Chondrocyte (in vitro differentiated cells): ENCODE data around the gene KMT2A. TPM values are rescaled to one million over a fixed set of nuclear protein-coding genes. Genes with fewer than 3 reads are reported as not detected.
"Not testable (repeated sequence)": the region's sequence is repeated elsewhere in the genome, so short reads cannot be mapped to it uniquely, and the experiment has no call there.

Source experiments
- DNase-seq: peaks from one replicate; pipeline ENCODE4 v3.0.0; 2021; ENCODE audit warnings: mixed read lengths, low spot score
- H3K27ac Mint-ChIP-seq: one replicate; pipeline ENCODE4 v1.8.0; 2021; ENCODE audit warnings: mild to moderate bottlenecking, moderate library complexity, mixed read lengths; ENCODE audit not compliant: unreplicated experiment
- H3K27me3 Mint-ChIP-seq: 2 replicates; pipeline ENCODE4 v1.8.0; 2021; ENCODE audit warnings: low read depth, mixed read lengths
- H3K36me3 Mint-ChIP-seq: 2 replicates; pipeline ENCODE4 v1.8.0; 2021; ENCODE audit warnings: low read depth, mixed read lengths
- H3K4me1 Mint-ChIP-seq: 2 replicates; pipeline ENCODE4 v1.8.0; 2021; ENCODE audit warnings: low read depth, mild to moderate bottlenecking, mixed read lengths
- H3K4me3 Mint-ChIP-seq: one replicate; pipeline ENCODE4 v1.8.0; 2021; ENCODE audit warnings: mild to moderate bottlenecking, moderate library complexity, mixed read lengths; ENCODE audit not compliant: unreplicated experiment
- H3K9me3 Mint-ChIP-seq: 2 replicates; pipeline ENCODE4 v1.8.0; 2021; ENCODE audit warnings: low read depth, mixed read lengths
- total RNA-seq: library from RNA; stranded (reverse); gene quantifications from 3 replicates; pipeline ENCODE4 v1.2.1, GENCODE V29; 2021
- TF ChIP-seq, protein P1 (sequence below): fragments of 200-600 bp; sonication (generic); IDR thresholded peaks from 2 replicates; pipeline ENCODE4 v1.5.0; 2021; ENCODE audit warnings: antibody characterized with exemption, mild to moderate bottlenecking, moderate library complexity

Gene KMT2A
- total RNA-seq, 1 donor from 2014 or later = 40.3 TPM

DNA sequence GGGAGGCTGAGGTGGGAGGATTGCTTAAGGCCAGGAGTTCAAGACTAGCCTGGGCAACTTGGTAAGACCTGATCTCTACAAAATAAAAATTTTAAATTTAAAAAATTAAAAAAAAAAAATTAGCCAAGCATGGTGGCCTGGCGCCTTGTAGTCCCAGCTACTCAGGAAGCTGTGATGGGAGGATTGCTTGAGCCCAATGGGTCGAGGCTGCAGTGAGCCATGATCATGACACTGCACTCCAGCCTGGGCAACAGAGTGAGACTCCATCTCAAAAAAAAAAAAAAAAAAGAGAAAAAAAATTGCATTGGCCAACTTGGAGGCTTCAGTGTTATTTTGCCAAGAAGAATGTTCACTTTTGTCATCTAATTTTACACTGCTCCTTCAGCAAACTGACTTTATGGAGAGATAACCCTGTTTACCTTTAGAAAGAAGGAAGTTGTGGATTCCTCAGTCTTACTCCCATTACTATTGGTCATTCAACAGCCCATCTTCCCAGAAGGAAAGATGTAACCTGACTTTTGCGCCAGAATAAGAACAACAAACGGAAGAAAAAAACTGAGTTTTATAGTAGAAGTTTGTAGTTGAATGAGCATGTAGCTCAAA, 13.1 kb downstream of the KMT2A start:
- TF ChIP-seq, protein P1, sequence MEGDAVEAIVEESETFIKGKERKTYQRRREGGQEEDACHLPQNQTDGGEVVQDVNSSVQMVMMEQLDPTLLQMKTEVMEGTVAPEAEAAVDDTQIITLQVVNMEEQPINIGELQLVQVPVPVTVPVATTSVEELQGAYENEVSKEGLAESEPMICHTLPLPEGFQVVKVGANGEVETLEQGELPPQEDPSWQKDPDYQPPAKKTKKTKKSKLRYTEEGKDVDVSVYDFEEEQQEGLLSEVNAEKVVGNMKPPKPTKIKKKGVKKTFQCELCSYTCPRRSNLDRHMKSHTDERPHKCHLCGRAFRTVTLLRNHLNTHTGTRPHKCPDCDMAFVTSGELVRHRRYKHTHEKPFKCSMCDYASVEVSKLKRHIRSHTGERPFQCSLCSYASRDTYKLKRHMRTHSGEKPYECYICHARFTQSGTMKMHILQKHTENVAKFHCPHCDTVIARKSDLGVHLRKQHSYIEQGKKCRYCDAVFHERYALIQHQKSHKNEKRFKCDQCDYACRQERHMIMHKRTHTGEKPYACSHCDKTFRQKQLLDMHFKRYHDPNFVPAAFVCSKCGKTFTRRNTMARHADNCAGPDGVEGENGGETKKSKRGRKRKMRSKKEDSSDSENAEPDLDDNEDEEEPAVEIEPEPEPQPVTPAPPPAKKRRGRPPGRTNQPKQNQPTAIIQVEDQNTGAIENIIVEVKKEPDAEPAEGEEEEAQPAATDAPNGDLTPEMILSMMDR = no peak
- Mint-ChIP-seq H3K27ac (no peak overlapping the region), H3K36me3 (peaks cover 2% of the 10 kb centered on the region), H3K27me3 (no peaks in the 10 kb centered on the region), H3K4me3 (no peak overlapping the region), H3K9me3 (no peaks in the 10 kb centered on the region), H3K4me1 (peaks cover 35% of the 10 kb centered on the region)
- DNase-seq = no peak

DNA sequence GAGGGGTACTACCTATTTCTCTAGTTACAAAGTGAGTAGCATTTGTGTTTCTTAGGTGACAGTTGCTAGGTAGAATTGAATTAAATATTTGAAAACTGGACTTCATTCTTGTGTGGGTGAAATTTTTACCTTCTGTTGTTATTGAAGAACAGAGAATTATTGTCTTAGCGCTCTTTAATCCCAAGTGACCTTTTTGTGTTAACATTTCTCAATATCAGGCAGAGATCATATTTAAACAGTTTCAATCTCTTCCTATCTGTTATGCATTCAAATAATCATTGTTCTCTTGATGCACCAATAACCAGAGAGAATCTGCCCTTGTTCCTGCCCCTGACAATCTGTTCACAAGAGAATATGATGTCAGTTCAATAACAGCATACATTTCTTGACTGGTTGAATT, 14.2 kb downstream of the KMT2A start:
- H3K27ac Mint-ChIP-seq = peak overlapping the region; percentile 23
- H3K36me3 Mint-ChIP-seq = peaks cover 4% of the 10 kb centered on the region
- peaks cover 35% of the 10 kb centered on the region for H3K4me1 Mint-ChIP-seq
- H3K4me3 Mint-ChIP-seq = no peak overlapping the region
- H3K27me3 Mint-ChIP-seq = no peaks in the 10 kb centered on the region
- DNase-seq = no peak
- no peaks in the 10 kb centered on the region for H3K9me3 Mint-ChIP-seq
- TF ChIP-seq, protein P1 = no peak

DNA sequence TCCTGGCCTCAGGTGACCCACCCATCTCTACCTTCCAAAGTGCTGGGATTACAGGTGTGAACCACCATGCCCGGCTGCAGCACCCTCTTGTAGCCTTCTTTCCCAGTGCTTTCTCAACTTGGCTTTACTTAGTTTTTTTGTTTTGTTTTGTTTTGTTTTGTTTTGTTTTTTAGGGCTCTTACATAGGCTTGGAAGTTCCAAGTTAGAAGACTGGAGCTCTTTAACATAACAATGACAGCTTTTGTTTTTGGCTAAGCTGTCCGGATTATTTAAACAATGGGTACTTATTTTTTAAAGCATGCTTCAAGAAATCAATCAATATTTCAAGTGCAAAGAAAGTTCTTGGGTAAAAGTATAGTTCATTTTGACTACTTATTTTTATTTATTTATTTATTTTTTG, 25.9 kb downstream of the KMT2A start:
- Mint-ChIP-seq H3K36me3 (no peaks in the 10 kb centered on the region), H3K9me3 (no peaks in the 10 kb centered on the region), H3K4me3 (no peak overlapping the region), H3K27me3 (no peaks in the 10 kb centered on the region), H3K4me1 (peaks cover 7% of the 10 kb centered on the region), H3K27ac (no peak overlapping the region)
- TF ChIP-seq, protein P1 = no peak
- no peak for DNase-seq

DNA sequence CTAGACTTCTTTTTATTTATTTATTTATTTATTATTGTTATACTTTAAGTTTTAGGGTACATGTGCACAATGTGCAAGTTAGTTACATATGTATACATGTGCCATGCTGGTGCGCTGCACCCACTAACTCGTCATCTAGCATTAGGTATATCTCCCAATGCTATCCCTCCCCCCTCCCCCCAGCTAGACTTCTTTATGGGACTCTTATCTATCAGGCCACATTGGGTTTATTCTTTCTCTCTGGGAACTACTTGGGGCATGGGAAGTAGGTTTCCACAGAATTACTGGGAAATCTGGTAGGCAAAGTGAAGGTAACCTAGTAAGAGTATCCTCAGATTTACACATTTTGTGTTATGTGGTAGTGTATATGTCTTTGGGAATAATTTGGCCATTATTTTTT, 32.7 kb downstream of the KMT2A start:
- not testable (repeated sequence) for H3K27ac Mint-ChIP-seq

DNA sequence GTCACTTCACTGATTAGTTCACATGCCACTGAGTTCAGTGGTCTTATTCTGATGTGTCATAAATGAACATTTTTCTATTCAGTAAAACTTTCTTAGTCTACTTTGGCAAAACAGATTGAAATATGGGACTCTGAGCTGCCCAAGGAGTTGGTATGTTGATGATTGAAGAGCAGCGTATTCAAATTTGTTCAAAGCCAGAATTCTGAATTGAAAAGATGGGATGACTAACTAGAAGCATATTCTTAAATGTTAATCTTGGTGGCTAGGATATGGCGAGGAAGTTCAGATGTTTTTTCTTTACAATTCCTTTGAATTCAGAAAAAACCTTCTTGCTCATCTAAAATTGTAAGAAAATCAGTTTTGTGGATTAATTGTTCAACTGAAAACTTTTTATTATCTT, 34.7 kb downstream of the KMT2A start:
- TF ChIP-seq, protein P1 = no peak
- Mint-ChIP-seq H3K27ac (no peak overlapping the region), H3K4me1 (no peaks in the 10 kb centered on the region), H3K4me3 (no peak overlapping the region), H3K36me3 (peaks cover 21% of the 10 kb centered on the region), H3K9me3 (no peaks in the 10 kb centered on the region), H3K27me3 (no peaks in the 10 kb centered on the region)
- no peak for DNase-seq

More for the DNA sequence above, 32.7 kb downstream of the KMT2A start:
- H3K9me3 Mint-ChIP-seq, DNase-seq, H3K27me3 Mint-ChIP-seq, H3K4me3 Mint-ChIP-seq, H3K4me1 Mint-ChIP-seq: not testable (repeated sequence)
- H3K36me3 Mint-ChIP-seq = peaks cover 17% of the 10 kb centered on the region

DNA sequence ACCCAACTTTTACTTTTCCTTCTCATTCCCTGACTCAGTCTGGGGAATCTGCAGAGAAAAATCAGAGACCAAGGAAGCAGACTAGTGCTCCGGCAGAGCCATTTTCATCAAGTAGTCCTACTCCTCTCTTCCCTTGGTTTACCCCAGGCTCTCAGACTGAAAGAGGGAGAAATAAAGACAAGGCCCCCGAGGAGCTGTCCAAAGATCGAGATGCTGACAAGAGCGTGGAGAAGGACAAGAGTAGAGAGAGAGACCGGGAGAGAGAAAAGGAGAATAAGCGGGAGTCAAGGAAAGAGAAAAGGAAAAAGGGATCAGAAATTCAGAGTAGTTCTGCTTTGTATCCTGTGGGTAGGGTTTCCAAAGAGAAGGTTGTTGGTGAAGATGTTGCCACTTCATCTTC, 37.2 kb downstream of the KMT2A start:
- no peak overlapping the region for H3K27ac Mint-ChIP-seq
- peaks cover 37% of the 10 kb centered on the region for H3K36me3 Mint-ChIP-seq
- H3K27me3 Mint-ChIP-seq = no peaks in the 10 kb centered on the region
- no peaks in the 10 kb centered on the region for H3K4me1 Mint-ChIP-seq
- DNase-seq = no peak
- TF ChIP-seq, protein P1 = no peak
- H3K9me3 Mint-ChIP-seq = no peaks in the 10 kb centered on the region
- H3K4me3 Mint-ChIP-seq = no peak overlapping the region
